WERI-Rb-1 (cell line): ENCODE data around the gene TMEM184C.

ENCODE experiments used
- DNase-seq: peaks from one replicate; pipeline ENCODE4 v3.0.0-alpha.2; 2020
- H3K27ac ChIP-seq: fragments of 250-450 bp; sonication (Bioruptor Pico); 2 replicates; pipeline ENCODE4 v1.5.1; 2020; ENCODE audit warnings: mild to moderate bottlenecking, moderate library complexity
- H3K27me3 ChIP-seq: fragments of 250-450 bp; sonication (Bioruptor Pico); 2 replicates; pipeline ENCODE4 v1.5.1; 2021; ENCODE audit warnings: mild to moderate bottlenecking, low read depth, moderate library complexity; ENCODE audit not compliant: insufficient read depth, severe bottlenecking
- H3K36me3 ChIP-seq: fragments of 250-450 bp; sonication (Bioruptor Pico); 2 replicates; pipeline ENCODE4 v1.5.1; 2020; ENCODE audit warnings: mild to moderate bottlenecking, moderate library complexity
- H3K4me3 ChIP-seq: 2 replicates; pipeline ENCODE4 v1.5.1; 2011; ENCODE audit warnings: low read depth, mild to moderate bottlenecking, control low read depth, low read length
- H3K9me3 ChIP-seq: fragments of 250-450 bp; sonication (Bioruptor Pico); 2 replicates; pipeline ENCODE4 v1.5.1; 2021; ENCODE audit warnings: mild to moderate bottlenecking, moderate library complexity; ENCODE audit not compliant: severe bottlenecking
- TF ChIP-seq, protein P1 (sequence below): IDR thresholded peaks from 2 replicates; pipeline ENCODE4 v1.5.1; 2011; ENCODE audit warnings: low read depth, mild to moderate bottlenecking, control low read depth, inconsistent platforms, low read length

TMEM184C gene

DNA sequence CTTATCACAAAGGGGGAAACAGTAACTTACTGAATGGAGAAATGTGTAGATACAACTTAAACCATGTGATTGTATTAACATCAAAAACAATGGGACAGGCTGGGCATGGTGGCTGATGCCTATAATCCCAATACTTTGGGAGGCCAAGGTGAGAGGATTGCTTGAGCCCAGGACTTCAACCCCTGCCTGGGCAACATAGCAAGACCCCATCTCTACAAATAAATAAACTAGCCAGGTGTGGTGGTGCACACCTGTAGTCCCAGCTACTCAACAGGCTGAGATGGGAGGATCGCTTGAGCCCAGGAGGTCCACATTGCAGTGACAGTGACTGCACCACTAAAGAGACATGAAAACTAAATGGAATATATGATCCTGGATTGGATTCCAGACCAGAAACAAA lies 26.4 kb downstream of the TMEM184C start:
- TF ChIP-seq, protein P1, sequence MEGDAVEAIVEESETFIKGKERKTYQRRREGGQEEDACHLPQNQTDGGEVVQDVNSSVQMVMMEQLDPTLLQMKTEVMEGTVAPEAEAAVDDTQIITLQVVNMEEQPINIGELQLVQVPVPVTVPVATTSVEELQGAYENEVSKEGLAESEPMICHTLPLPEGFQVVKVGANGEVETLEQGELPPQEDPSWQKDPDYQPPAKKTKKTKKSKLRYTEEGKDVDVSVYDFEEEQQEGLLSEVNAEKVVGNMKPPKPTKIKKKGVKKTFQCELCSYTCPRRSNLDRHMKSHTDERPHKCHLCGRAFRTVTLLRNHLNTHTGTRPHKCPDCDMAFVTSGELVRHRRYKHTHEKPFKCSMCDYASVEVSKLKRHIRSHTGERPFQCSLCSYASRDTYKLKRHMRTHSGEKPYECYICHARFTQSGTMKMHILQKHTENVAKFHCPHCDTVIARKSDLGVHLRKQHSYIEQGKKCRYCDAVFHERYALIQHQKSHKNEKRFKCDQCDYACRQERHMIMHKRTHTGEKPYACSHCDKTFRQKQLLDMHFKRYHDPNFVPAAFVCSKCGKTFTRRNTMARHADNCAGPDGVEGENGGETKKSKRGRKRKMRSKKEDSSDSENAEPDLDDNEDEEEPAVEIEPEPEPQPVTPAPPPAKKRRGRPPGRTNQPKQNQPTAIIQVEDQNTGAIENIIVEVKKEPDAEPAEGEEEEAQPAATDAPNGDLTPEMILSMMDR = no peak
- Histone ChIP-seq H3K27ac (no peak overlapping the region), H3K9me3 (peaks cover 5% of the 10 kb centered on the region), H3K36me3 (peaks cover 34% of the 10 kb centered on the region), H3K4me3 (no peak overlapping the region), H3K27me3 (no peaks in the 10 kb centered on the region)
- no peak for DNase-seq

DNA sequence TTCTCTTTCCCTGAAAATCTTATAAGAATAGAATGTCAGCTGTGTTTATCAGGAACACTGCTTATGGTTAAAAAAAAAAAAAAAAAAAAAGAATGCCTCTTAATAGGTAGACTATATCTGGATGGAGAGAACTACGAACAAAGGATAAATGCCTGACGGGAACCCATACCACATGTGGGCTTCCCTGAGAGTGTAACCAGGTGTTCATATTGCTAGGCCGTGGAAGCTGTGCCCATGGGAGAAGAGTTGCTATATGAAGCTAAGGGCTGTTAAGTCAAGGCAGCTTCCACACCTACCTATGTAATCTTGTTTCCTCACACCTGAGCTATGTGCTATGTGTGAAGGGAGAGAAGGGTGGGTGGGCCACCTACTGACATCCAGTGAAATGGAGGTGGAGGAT lies 27.3 kb downstream of the TMEM184C start:
- H3K4me3 ChIP-seq = no peak overlapping the region
- no peak overlapping the region for H3K27ac ChIP-seq
- TF ChIP-seq, protein P1 = no peak
- no peak for DNase-seq
- peaks cover 35% of the 10 kb centered on the region for H3K36me3 ChIP-seq
- no peaks in the 10 kb centered on the region for H3K27me3 ChIP-seq
- H3K9me3 ChIP-seq = peaks cover 5% of the 10 kb centered on the region

DNA sequence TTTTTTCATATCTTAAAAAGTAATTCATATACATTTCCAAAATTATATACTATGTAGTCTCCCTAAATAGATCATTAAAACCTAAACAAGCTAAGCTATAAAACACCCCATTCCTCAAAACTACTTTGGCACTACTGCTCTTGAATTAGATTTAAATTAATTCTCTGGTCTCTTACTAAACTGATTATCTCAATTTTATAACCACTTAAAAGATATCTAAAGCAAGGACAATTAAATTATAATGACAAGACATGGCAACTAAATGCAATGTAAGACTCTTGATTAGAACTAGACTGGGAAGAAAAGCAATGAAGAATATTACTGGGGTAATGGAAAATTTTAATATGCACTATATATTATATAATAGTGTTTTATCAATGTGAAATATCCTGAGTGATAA lies 27.9 kb downstream of the TMEM184C start:
- TF ChIP-seq, protein P1 = no peak
- H3K4me3 ChIP-seq = no peak overlapping the region
- H3K27me3 ChIP-seq = no peaks in the 10 kb centered on the region
- no peak overlapping the region for H3K27ac ChIP-seq
- H3K9me3 ChIP-seq = peaks cover 5% of the 10 kb centered on the region
- H3K36me3 ChIP-seq = peaks cover 35% of the 10 kb centered on the region
- DNase-seq = no peak

DNA sequence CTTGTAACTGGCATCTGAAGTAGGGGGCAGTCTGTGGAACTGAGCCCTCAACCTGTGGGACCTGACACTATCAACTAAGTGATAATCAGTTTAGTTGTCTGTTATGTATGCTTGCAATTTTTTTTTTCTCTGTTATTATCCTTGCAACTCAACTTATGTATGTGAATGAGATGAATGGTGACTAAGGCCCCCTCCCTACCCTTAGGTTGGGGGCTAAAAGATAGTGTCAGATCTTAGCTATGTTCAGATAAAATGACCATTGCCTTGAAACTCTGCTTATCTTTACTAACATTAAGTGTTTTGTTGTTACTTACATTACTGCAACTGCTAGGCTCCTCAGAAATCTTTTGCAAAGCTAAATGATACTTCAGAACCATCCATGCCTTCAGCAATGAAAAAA lies 31.5 kb downstream of the TMEM184C start:
- TF ChIP-seq, protein P1 = no peak
- Histone ChIP-seq H3K36me3 (peaks cover 20% of the 10 kb centered on the region), H3K27ac (no peak overlapping the region)

DNA sequence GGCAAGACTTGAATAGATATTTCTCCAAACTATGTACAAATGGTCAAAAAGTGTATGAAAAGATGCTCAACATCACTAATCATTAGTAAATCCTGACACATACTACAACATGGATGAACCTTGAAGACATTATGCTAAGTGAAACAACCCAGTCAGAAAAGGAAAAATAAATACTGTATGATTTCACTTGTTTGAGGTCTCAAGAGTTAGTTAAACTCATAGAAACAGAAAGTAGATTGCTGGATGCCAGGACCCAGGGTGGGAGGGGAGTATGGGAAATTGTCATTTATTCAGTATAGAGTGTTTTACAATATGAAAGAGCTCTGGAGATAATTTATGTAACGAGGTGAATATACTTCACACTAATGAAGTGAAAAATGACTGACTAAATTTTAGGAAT lies 34.4 kb downstream of the TMEM184C start:
- DNase-seq = no peak
- no peak overlapping the region for H3K27ac ChIP-seq
- peaks cover 5% of the 10 kb centered on the region for H3K9me3 ChIP-seq
- peaks cover 28% of the 10 kb centered on the region for H3K36me3 ChIP-seq
- no peak overlapping the region for H3K4me3 ChIP-seq
- H3K27me3 ChIP-seq = no peaks in the 10 kb centered on the region
- TF ChIP-seq, protein P1 = no peak

More for the DNA sequence above, 31.5 kb downstream of the TMEM184C start:
- peaks cover 5% of the 10 kb centered on the region for H3K9me3 ChIP-seq
- H3K27me3 ChIP-seq = no peaks in the 10 kb centered on the region
- DNase-seq = no peak
- H3K4me3 ChIP-seq = no peak overlapping the region

DNA sequence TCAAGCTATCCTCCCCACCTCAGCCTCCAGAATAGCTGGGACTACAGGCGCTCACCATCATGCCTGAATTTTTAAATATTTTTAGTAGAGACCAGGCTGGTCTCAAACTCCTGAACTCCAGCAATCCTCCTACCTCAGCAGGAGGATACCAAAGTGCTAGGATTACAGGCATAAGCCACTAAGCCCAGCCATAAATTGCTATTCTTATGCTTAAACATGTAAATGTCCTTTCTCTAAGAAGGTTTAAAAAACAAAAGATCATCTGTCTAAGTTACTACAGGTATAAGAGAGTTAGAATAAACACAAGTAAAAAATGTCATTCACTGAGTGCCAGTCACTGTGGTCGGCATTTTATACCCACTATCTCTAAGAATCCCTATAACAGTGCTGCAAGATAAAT lies 38.4 kb downstream of the TMEM184C start:
- no peaks in the 10 kb centered on the region for H3K27me3 ChIP-seq
- peaks cover 23% of the 10 kb centered on the region for H3K36me3 ChIP-seq
- DNase-seq = no peak
- no peak overlapping the region for H3K27ac ChIP-seq
- no peaks in the 10 kb centered on the region for H3K9me3 ChIP-seq
- no peak overlapping the region for H3K4me3 ChIP-seq
- TF ChIP-seq, protein P1 = no peak
